GM12878 (cell line): ENCODE data around the gene BCAR3. TPM values are rescaled to one million over a fixed set of nuclear protein-coding genes. Genes with fewer than 3 reads are reported as not detected.

Experiments used
- ATAC-seq: fragments of 200-7000 bp; cut with Tn5 transposase; 3 replicates; pipeline ENCODE4 v1.9.1; 2020; ENCODE audit warnings: mild to moderate bottlenecking, moderate library complexity
- BruUV-seq: library from RNA; stranded (reverse); fragments of 400-500 nt; replicated peaks from 2 replicates; lab custom pipeline; 2021; lab: Mats Ljungman, UMichigan
- CTCF ChIA-PET: fragments of 300-600 bp; sonication (Branson Sonifier 250); formaldehyde crosslinking; extraction: SDS; loops from one replicate; lab custom pipeline; 2021; ENCODE audit warnings: inconsistent platforms; lab: Yijun Ruan, JAX
- POLR2A ChIA-PET: fragments of 350-600 bp; formaldehyde crosslinking; extraction: SDS; loops from one replicate; lab custom pipeline; 2021; ENCODE audit warnings: inconsistent platforms; lab: Charles Lee
- RAD21 ChIA-PET: fragments of 300-600 bp; sonication (Branson Sonifier 250); formaldehyde crosslinking; loops from one replicate; lab custom pipeline; 2023; ENCODE audit warnings: antibody characterized with exemption; ENCODE audit not compliant: unreplicated experiment; lab: Charles Lee
- SMC1A ChIA-PET: fragments of 300-600 bp; sonication (Branson Sonifier 250); formaldehyde crosslinking; loops from one replicate; lab custom pipeline; 2023; ENCODE audit not compliant: unreplicated experiment, uncharacterized antibody; lab: Charles Lee
- DNase-seq: peaks from one replicate; pipeline ENCODE4 v3.0.0-alpha.2; 2011; ENCODE audit warnings: low read depth, low spot score
- FAIRE-seq: peaks from 3 replicates; lab custom pipeline; 2011; peaks lifted over from hg19 to GRCh38; lab: Jason Lieb, UNC
- H2AFZ ChIP-seq: 2 replicates; pipeline ENCODE4 v1.6.0; 2011; ENCODE audit warnings: low read depth, low read length, control low read depth; ENCODE audit not compliant: control insufficient read depth
- H3K27ac ChIP-seq: 2 replicates; pipeline ENCODE4 v1.5.1; 2011; ENCODE audit warnings: control low read depth; ENCODE audit not compliant: control insufficient read depth, insufficient read depth
- H3K27me3 ChIP-seq, 2 experiments: replicated peaks in 1 of 2; 2 replicates each; pipeline versions ENCODE4 v1.6.0 to v1.6.1; 2011; ENCODE audit warnings: low read length in 1 of 2; ENCODE audit not compliant: control insufficient read depth in 2 of 2, insufficient read depth in 2 of 2
- H3K36me3 ChIP-seq, 2 experiments: 2 replicates each; pipeline ENCODE4 v1.5.1; 2011; ENCODE audit warnings: low read length in 1 of 2; ENCODE audit not compliant: control insufficient read depth in 2 of 2, insufficient read depth in 2 of 2
- H3K4me1 ChIP-seq: 2 replicates; pipeline ENCODE4 v1.6.1; 2011; ENCODE audit warnings: mild to moderate bottlenecking, low read length, moderate library complexity, mixed read lengths; ENCODE audit not compliant: control insufficient read depth, insufficient read depth
- H3K4me2 ChIP-seq: 2 replicates; pipeline ENCODE4 v1.6.0; 2011; ENCODE audit warnings: control low read depth; ENCODE audit not compliant: control insufficient read depth, insufficient read depth
- H3K4me3 ChIP-seq: fragments of 200-600 bp; sonication (generic); 2 replicates; pipeline ENCODE4 v1.5.1; 2016
- H3K79me2 ChIP-seq: 2 replicates; pipeline ENCODE4 v1.6.0; 2011; ENCODE audit warnings: low read length; ENCODE audit not compliant: control insufficient read depth, insufficient read depth
- H3K9ac ChIP-seq: 2 replicates; pipeline ENCODE4 v1.8.0; 2011; ENCODE audit warnings: low read length, control low read depth, mixed read lengths; ENCODE audit not compliant: control insufficient read depth, insufficient read depth
- H3K9me3 ChIP-seq: replicated peaks from 3 replicates; pipeline ENCODE4 v1.5.1; 2011; ENCODE audit warnings: mild to moderate bottlenecking, low read length; ENCODE audit not compliant: control insufficient read depth, insufficient read depth
- H4K20me1 ChIP-seq: 2 replicates; pipeline ENCODE4 v1.6.0; 2011; ENCODE audit not compliant: control insufficient read depth, insufficient read depth
- ATF7 ChIP-seq: fragments of 450-650 bp; IDR thresholded peaks from 2 replicates; pipeline ENCODE4 v1.6.1; 2016; ENCODE audit warnings: low read depth, mild to moderate bottlenecking
- BMI1 ChIP-seq: fragments of 450-650 bp; IDR thresholded peaks from 2 replicates; pipeline ENCODE4 v1.6.1; 2016; ENCODE audit warnings: mild to moderate bottlenecking, moderate library complexity, borderline replicate concordance
- CHD4 ChIP-seq: fragments of 200-600 bp; sonication (generic); IDR thresholded peaks from 2 replicates; pipeline ENCODE4 v1.6.1; 2016; ENCODE audit warnings: mild to moderate bottlenecking
- EP300 ChIP-seq, 2 experiments: fragments of 150-350 bp in 1 of 2; IDR thresholded peaks; 2 replicates each; pipeline ENCODE4 v1.6.1; 2011 to 2012; ENCODE audit warnings: low read depth in 2 of 2, low read length in 2 of 2, borderline replicate concordance in 1 of 2, improper control_type of control experiment in 1 of 2, inconsistent platforms in 1 of 2; ENCODE audit not compliant: control insufficient read depth in 1 of 2
- FOXM1 ChIP-seq: IDR thresholded peaks from 2 replicates; pipeline ENCODE4 v1.6.1; 2012; ENCODE audit warnings: low read depth, mild to moderate bottlenecking, inconsistent platforms, low read length, moderate library complexity
- KAT2A ChIP-seq: conservative IDR thresholded peaks from 2 replicates; pipeline ENCODE4 v1.6.1; 2011; ENCODE audit warnings: low read depth, low read length; ENCODE audit not compliant: control insufficient read depth
- MEF2A ChIP-seq: IDR thresholded peaks from 2 replicates; pipeline ENCODE4 v1.6.1; 2011; ENCODE audit warnings: low read depth, mild to moderate bottlenecking, low read length, moderate library complexity; ENCODE audit not compliant: insufficient read depth
- MYC ChIP-seq: IDR thresholded peaks from 2 replicates; pipeline ENCODE4 v1.6.1; 2011; ENCODE audit warnings: mild to moderate bottlenecking, low read length, moderate library complexity, inconsistent platforms; ENCODE audit not compliant: insufficient read depth, insufficient replicate concordance, insufficient read length, severe bottlenecking
- NFXL1 ChIP-seq: fragments of 450-650 bp; IDR thresholded peaks from 2 replicates; pipeline ENCODE4 v1.6.1; 2017; ENCODE audit warnings: antibody characterized with exemption, mild to moderate bottlenecking, borderline replicate concordance
- POLR2A ChIP-seq: IDR thresholded peaks from 2 replicates; pipeline ENCODE4 v1.6.1; 2011; ENCODE audit warnings: low read depth, mild to moderate bottlenecking, low read length
- POLR2AphosphoS5 ChIP-seq: IDR thresholded peaks from 2 replicates; pipeline ENCODE4 v1.6.1; 2011; ENCODE audit warnings: mild to moderate bottlenecking, low read length, inconsistent platforms
- POU2F2 ChIP-seq: IDR thresholded peaks from 3 replicates; pipeline ENCODE4 v1.6.1; 2011; ENCODE audit warnings: low read depth, mild to moderate bottlenecking, low read length, borderline replicate concordance
- SPI1 ChIP-seq: IDR thresholded peaks from 2 replicates; pipeline ENCODE4 v1.6.1; 2011; ENCODE audit warnings: low read depth, mild to moderate bottlenecking, low read length, moderate library complexity, borderline replicate concordance; ENCODE audit not compliant: insufficient read depth
- SREBF1 ChIP-seq: IDR thresholded peaks from 2 replicates; pipeline ENCODE4 v1.6.1; 2012; ENCODE audit warnings: mild to moderate bottlenecking, low read length
- SREBF2 ChIP-seq: IDR thresholded peaks from 2 replicates; pipeline ENCODE4 v1.6.1; 2012; ENCODE audit warnings: mild to moderate bottlenecking, low read length
- TAF1 ChIP-seq: IDR thresholded peaks from 2 replicates; pipeline ENCODE4 v1.6.1; 2011; ENCODE audit warnings: mild to moderate bottlenecking, low read depth, low read length, borderline replicate concordance
- TARDBP ChIP-seq: IDR thresholded peaks from 2 replicates; pipeline ENCODE4 v1.6.1; 2016; ENCODE audit warnings: borderline replicate concordance
- TCF12 ChIP-seq: IDR thresholded peaks from 2 replicates; pipeline ENCODE4 v1.6.1; 2011; ENCODE audit warnings: low read depth, mild to moderate bottlenecking, low read length
- ZBTB33 ChIP-seq: fragments of 450-650 bp; IDR thresholded peaks from 2 replicates; pipeline ENCODE4 v1.6.1; 2017; ENCODE audit warnings: mild to moderate bottlenecking
- ZNF24 ChIP-seq: fragments of 450-650 bp; IDR thresholded peaks from 2 replicates; pipeline ENCODE4 v1.6.1; 2017; ENCODE audit warnings: antibody characterized with exemption, mild to moderate bottlenecking
- ZSCAN29 ChIP-seq: fragments of 450-650 bp; IDR thresholded peaks from 2 replicates; pipeline ENCODE4 v1.6.1; 2017; ENCODE audit warnings: mild to moderate bottlenecking, moderate library complexity
- WGBS: methylation state at CpG from one replicate; pipeline ENCODE4 v1.1.6; 2016; ENCODE audit warnings: low lambda C conversion rate; ENCODE audit not compliant: insufficient replicate concordance, insufficient coverage; ENCODE audit errors: missing lambda C conversion rate; 5-methylcytosine and 5-hydroxymethylcytosine counted together
- in situ Hi-C: fragments of 300-500 bp; cut with MboI; formaldehyde crosslinking; loops from 9 replicates; pipeline ENCODE4 v1.14.3; 2018; ENCODE audit warnings: mixed read lengths
- intact Hi-C: fragments of 100-400 bp; cut with micrococcal nuclease; formaldehyde crosslinking; loops from one replicate; pipeline ENCODE4 v1.14.2; 2022; ENCODE audit not compliant: unreplicated experiment
- polyA plus RNA-seq, 11 experiments: library from polyadenylated mRNA; depleted of rRNA in 4 of 11; unstranded in 6 of 11; stranded (reverse) in 5 of 11; fragments of >200 nt; fragmentation: Nextera tagmentation in 4 of 11; fragmentation: Illumina TruSeq in 1 of 11; extraction: Ambion mirVana in 4 of 11; extraction: Trizol in 1 of 11; gene quantifications; 1 replicate in 1 of 11; 2 replicates in 10 of 11; pipeline versions ENCODE4 v1.2.1 to v1.2.3, GENCODE V29; 2011 to 2016; ENCODE audit warnings: inconsistent platforms in 2 of 11, missing spikeins in 2 of 11, low read depth in 1 of 11
- total RNA-seq, 4 experiments: library from RNA; depleted of rRNA in 3 of 4; stranded (reverse); fragments of >200 nt in 3 of 4; fragmentation: Illumina TruSeq in 1 of 4; extraction: Trizol in 1 of 4; gene quantifications; 2 replicates each; pipeline versions ENCODE4 v1.2.1 to v1.2.3, GENCODE V29; 2013 to 2021
- TF ChIP-seq, protein P1 (sequence below): fragments of 450-650 bp; IDR thresholded peaks from 2 replicates; pipeline ENCODE4 v1.6.1; 2017; ENCODE audit warnings: mild to moderate bottlenecking, low read depth, inconsistent platforms; ENCODE audit not compliant: poor library complexity, severe bottlenecking

BCAR3 gene
- total and polyA plus RNA-seq, 10 of the 15 experiments (the other 5 are each of a cell fraction or from before 2014, with no cell fraction given), result 1.3 to 6.6 (median 1.8) TPM

DNA sequence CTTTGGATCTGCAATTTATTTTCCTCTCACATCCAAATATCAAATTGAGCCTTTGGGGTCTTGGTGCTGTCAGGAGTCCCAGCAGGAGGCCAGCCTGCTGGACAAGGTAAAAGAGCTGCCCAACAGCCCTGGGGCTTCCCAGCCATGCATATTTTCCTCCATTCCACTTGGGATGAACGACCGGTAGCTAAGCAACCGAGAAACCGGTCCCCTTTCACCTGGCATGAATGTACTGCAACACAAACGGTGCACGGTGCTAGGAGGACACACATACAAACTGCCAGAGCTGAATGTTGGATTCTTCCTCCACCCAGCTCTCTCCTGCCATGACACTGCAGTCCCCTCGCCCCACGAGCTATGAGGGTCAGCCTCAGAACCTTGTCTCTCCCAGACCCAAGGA lies 42.7 kb downstream of the BCAR3 start (continued):
- TF ChIP-seq, protein P1, sequence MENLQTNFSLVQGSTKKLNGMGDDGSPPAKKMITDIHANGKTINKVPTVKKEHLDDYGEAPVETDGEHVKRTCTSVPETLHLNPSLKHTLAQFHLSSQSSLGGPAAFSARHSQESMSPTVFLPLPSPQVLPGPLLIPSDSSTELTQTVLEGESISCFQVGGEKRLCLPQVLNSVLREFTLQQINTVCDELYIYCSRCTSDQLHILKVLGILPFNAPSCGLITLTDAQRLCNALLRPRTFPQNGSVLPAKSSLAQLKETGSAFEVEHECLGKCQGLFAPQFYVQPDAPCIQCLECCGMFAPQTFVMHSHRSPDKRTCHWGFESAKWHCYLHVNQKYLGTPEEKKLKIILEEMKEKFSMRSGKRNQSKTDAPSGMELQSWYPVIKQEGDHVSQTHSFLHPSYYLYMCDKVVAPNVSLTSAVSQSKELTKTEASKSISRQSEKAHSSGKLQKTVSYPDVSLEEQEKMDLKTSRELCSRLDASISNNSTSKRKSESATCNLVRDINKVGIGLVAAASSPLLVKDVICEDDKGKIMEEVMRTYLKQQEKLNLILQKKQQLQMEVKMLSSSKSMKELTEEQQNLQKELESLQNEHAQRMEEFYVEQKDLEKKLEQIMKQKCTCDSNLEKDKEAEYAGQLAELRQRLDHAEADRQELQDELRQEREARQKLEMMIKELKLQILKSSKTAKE, result no peak
- TF ChIP-seq FOXM1, result no peak
- no peak for TF ChIP-seq SREBF1
- TF ChIP-seq ZBTB33, result no peak
- TF ChIP-seq TAF1, result no peak
- TF ChIP-seq BMI1, result no peak
- no peak for TF ChIP-seq TCF12
- TF ChIP-seq, all 136 proteins: peak for 0

DNA sequence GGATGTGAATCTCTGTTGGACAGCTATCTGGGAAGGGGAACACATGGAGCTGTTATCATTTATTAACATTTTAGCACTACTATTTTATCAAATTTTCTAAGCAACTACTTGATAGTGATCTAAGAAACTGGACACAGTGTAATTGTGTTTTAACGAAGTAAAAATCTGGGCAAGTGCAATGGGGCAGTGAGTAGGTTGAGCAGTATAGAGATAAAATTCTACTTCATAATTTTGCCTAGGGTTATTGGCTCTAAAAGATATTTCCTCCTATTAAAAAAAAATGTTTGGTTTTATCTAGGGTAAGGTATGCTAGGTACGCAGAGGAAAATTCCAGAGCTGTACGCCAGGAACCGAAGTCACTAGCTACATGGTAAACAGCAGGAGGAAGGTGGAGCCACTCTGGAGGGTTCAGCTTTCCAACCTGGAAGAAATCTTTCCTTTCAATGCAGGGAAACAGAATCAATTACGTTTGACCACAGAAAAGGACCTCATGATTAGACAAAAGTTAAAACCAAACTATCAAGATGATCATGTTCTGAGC lies 43.3 kb downstream of the BCAR3 start:
- no TSS peak for BruUV-seq
- intact Hi-C loops (no loop called here), in situ Hi-C loops (no loop called here)
- no peak overlapping the region for H3K4me2 ChIP-seq
- H3K9ac ChIP-seq, result no peak overlapping the region
- no peaks in the 10 kb centered on the region for H4K20me1 ChIP-seq
- 0 out of 2 replicates have a peak, but pooled peaks cover 3% of the 10 kb centered on the region for H3K4me1 ChIP-seq
- POLR2A ChIA-PET, result interaction anchor here (0.6 kb wide), 1 partner anchor 313 kb away, joined by 3 read pairs; no protein-coding TSS in a partner anchor
- RAD21 ChIA-PET, result interaction anchor here (1.3 kb wide), 1 partner anchor 66 kb away, joined by 5 read pairs; no protein-coding TSS in a partner anchor
- H3K9me3 ChIP-seq, result no peaks in the 10 kb centered on the region
- CTCF ChIA-PET, result interaction anchor here (0.7 to 4.8 kb wide), 5 partner anchors 9 to 207 kb away, joined by 4 to 23 read pairs (median 6); no protein-coding TSS in a partner anchor
- no peak for ATAC-seq
- no peak overlapping the region for H3K27ac ChIP-seq
- H3K79me2 ChIP-seq, result no peaks in the 10 kb centered on the region
- no peak for FAIRE-seq
- H3K27me3 ChIP-seq, result no peaks in the 10 kb centered on the region
- H3K4me3 ChIP-seq, result no peak overlapping the region
- DNase-seq, result no peak
- H2AFZ ChIP-seq, result no peak overlapping the region
- H3K36me3 ChIP-seq, result no peaks in the 10 kb centered on the region; a peak in 1 of 4 replicates
- SMC1A ChIA-PET, result interaction anchor here (1.2 to 18.3 kb wide), 8 partner anchors 8 to 202 kb away, joined by 3 to 505 read pairs (median 6); no protein-coding TSS in a partner anchor
- 78% methylated on average over 5 of the region's 5 CpGs for WGBS
- TF ChIP-seq SPI1 (no peak), MEF2A (no peak), MYC (no peak), NFXL1 (no peak), EP300 (IDR thresholded peaks at IDR 0.05; ENCODE audit: borderline replicate concordance in 1 of 2, control insufficient read depth in 1 of 2, low read depth in 2 of 2, low read length in 2 of 2) (no peak), POU2F2 (no peak), TARDBP (no peak), ZSCAN29 (no peak), ATF7 (no peak), POLR2A (no peak), KAT2A (no peak), ZNF24 (no peak), SREBF2 (no peak), CHD4 (no peak), POLR2AphosphoS5 (no peak)
